ENCODE data around the gene C4A.
"Not testable (repeated sequence)": the region's sequence is repeated elsewhere in the genome, so short reads cannot be mapped to it uniquely, and the experiment has no call there.

DNA sequence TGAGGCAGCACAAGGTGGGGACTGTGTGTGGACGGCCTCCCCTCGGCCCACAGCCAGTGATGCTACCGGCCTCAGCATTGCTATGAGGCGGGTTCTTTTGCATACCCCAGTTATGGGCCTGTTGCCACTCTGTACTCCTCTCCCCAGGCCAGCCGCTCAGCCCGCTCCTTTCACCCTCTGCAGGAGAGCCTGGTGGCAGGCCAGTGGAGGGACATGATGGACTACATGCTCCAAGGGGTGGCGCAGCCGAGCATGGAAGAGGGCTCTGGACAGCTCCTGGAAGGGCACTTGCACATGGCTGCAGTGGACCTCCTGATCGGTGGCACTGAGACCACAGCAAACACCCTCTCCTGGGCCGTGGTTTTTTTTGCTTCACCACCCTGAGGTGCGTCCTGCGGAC, 25.2 kb downstream of the C4A start:
- not testable (repeated sequence) for TF ChIP-seq SUZ12 (IDR thresholded peaks at IDR 0.05; ENCODE audit: extremely low read depth, insufficient read depth, insufficient read length); YY1 (IDR thresholded peaks at IDR 0.05; ENCODE audit: insufficient read depth, insufficient read length); ZNF274 (IDR thresholded peaks at IDR 0.05; ENCODE audit: low read depth, low read length)
